IMR-90 (cell line): Measurements from ENCODE around the gene CCDC142. TPM values are rescaled to one million over a fixed set of nuclear protein-coding genes. Genes with fewer than 3 reads are reported as not detected.

Source experiments
- ATAC-seq: fragments of 200-7000 bp; cut with Tn5 transposase; 2 replicates; pipeline ENCODE4 v1.9.1; 2020; ENCODE audit warnings: low read depth, mild to moderate bottlenecking, moderate library complexity
- BruUV-seq: library from RNA; stranded (reverse); fragments of 400-500 nt; replicated peaks from 2 replicates; lab custom pipeline; 2021; lab: Mats Ljungman, UMichigan
- CTCF ChIA-PET: fragments of 300-600 bp; formaldehyde crosslinking; extraction: SDS; loops from one replicate; lab custom pipeline; 2021; ENCODE audit warnings: antibody characterized with exemption; lab: Yijun Ruan, JAX
- POLR2A ChIA-PET: fragments of 300-600 bp; sonication (Branson Sonifier 250); formaldehyde crosslinking; loops from one replicate; lab custom pipeline; 2022; ENCODE audit warnings: antibody characterized with exemption; ENCODE audit not compliant: unreplicated experiment; lab: Charles Lee
- DNase-seq: peaks from one replicate; pipeline ENCODE4 v3.0.0; 2013
- H2AFZ ChIP-seq: replicated peaks from 2 replicates; pipeline ENCODE3; 2013; ENCODE audit warnings: low read length, mild to moderate bottlenecking; ENCODE audit not compliant: poor library complexity
- H2AK5ac ChIP-seq: 2 replicates; pipeline ENCODE4 v1.6.1; 2013; ENCODE audit warnings: low read depth, low read length, inconsistent platforms
- H2AK9ac ChIP-seq: replicated peaks from 2 replicates; pipeline ENCODE3; 2013; ENCODE audit warnings: mild to moderate bottlenecking, low read depth, low read length, moderate library complexity; ENCODE audit not compliant: poor library complexity
- H2BK120ac ChIP-seq: 2 replicates; pipeline ENCODE4 v1.6.1; 2013; ENCODE audit warnings: low read depth, low read length, inconsistent platforms
- H2BK15ac ChIP-seq: 3 replicates; pipeline ENCODE4 v1.6.1; 2013; ENCODE audit warnings: low read depth, low read length, inconsistent platforms
- H2BK20ac ChIP-seq: 2 replicates; pipeline ENCODE4 v1.6.1; 2013; ENCODE audit warnings: low read depth, mild to moderate bottlenecking, inconsistent platforms, low read length, moderate library complexity
- H2BK5ac ChIP-seq: 2 replicates; pipeline ENCODE4 v1.6.1; 2013; ENCODE audit warnings: mild to moderate bottlenecking, low read depth, low read length, inconsistent platforms; ENCODE audit not compliant: poor library complexity, severe bottlenecking
- H3K14ac ChIP-seq: replicated peaks from 2 replicates; pipeline ENCODE4 v1.6.1; 2013; ENCODE audit warnings: low read depth, low read length, inconsistent platforms
- H3K18ac ChIP-seq: 2 replicates; pipeline ENCODE4 v1.6.1; 2013; ENCODE audit warnings: low read depth, low read length, control low read depth
- H3K23ac ChIP-seq: 2 replicates; pipeline ENCODE4 v1.6.1; 2013; ENCODE audit warnings: low read depth, low read length, inconsistent platforms
- H3K27ac ChIP-seq: 2 replicates; pipeline ENCODE4 v1.5.1; 2013; ENCODE audit warnings: mild to moderate bottlenecking, control low read depth, low read length; ENCODE audit not compliant: insufficient read depth
- H3K27me3 ChIP-seq: 2 replicates; pipeline ENCODE4 v1.6.1; 2013; ENCODE audit warnings: low read length; ENCODE audit not compliant: control insufficient read depth, insufficient read depth
- H3K36me3 ChIP-seq: 2 replicates; pipeline ENCODE4 v1.6.1; 2013; ENCODE audit warnings: low read length, mixed read lengths; ENCODE audit not compliant: control insufficient read depth, insufficient read depth
- H3K4ac ChIP-seq: 2 replicates; pipeline ENCODE4 v1.6.1; 2013; ENCODE audit warnings: low read depth, low read length, inconsistent platforms
- H3K4me1 ChIP-seq: 2 replicates; pipeline ENCODE4 v1.6.1; 2013; ENCODE audit warnings: low read length, mixed read lengths; ENCODE audit not compliant: control insufficient read depth, insufficient read depth
- H3K4me2 ChIP-seq: 2 replicates; pipeline ENCODE4 v1.6.1; 2013; ENCODE audit warnings: low read depth, mild to moderate bottlenecking, control low read depth, low read length, moderate library complexity
- H3K4me3 ChIP-seq: 2 replicates; pipeline ENCODE4 v1.5.1; 2013; ENCODE audit warnings: low read depth, mild to moderate bottlenecking, control low read depth, low read length, moderate library complexity; ENCODE audit not compliant: insufficient read depth
- H3K56ac ChIP-seq: 2 replicates; pipeline ENCODE4 v1.6.1; 2013; ENCODE audit warnings: low read length, inconsistent platforms; ENCODE audit not compliant: insufficient read depth; ENCODE audit errors: extremely low read depth
- H3K79me1 ChIP-seq, 2 experiments: 2 replicates each; pipeline ENCODE4 v1.6.1; 2013; ENCODE audit warnings: low read length in 2 of 2, inconsistent platforms in 1 of 2, low read depth in 1 of 2
- H3K9ac ChIP-seq: 2 replicates; pipeline ENCODE4 v1.6.1; 2013; ENCODE audit warnings: low read depth, low read length, control low read depth
- H3K9me1 ChIP-seq: 2 replicates; pipeline ENCODE4 v1.6.1; 2013; ENCODE audit warnings: low read length, inconsistent platforms; ENCODE audit not compliant: insufficient read depth
- H3K9me3 ChIP-seq: 2 replicates; pipeline ENCODE4 v1.6.1; 2013; ENCODE audit warnings: low read length; ENCODE audit not compliant: control insufficient read depth, insufficient read depth
- H4K20me1 ChIP-seq: 2 replicates; pipeline ENCODE4 v1.6.1; 2013; ENCODE audit warnings: low read length, inconsistent platforms; ENCODE audit not compliant: insufficient read depth
- H4K5ac ChIP-seq: 2 replicates; pipeline ENCODE4 v1.6.1; 2013; ENCODE audit warnings: mild to moderate bottlenecking, low read depth, low read length, control low read depth
- H4K8ac ChIP-seq, 2 experiments: 2 replicates each; pipeline ENCODE4 v1.6.1; 2013; ENCODE audit warnings: low read depth in 2 of 2, low read length in 2 of 2, control low read depth in 1 of 2, inconsistent platforms in 1 of 2
- H4K91ac ChIP-seq: 2 replicates; pipeline ENCODE4 v1.6.1; 2013; ENCODE audit warnings: low read depth, low read length, inconsistent platforms; ENCODE audit not compliant: insufficient read depth
- RAD21 ChIP-seq: IDR thresholded peaks from 2 replicates; pipeline ENCODE4 v1.6.1; 2012; ENCODE audit warnings: low read length, improper control_type of control experiment
- WGBS, 2 experiments: methylation state at CpG; one replicate each; pipeline versions ENCODE4 v1.1.5 to v1.1.7; 2013; ENCODE audit warnings: missing lambda C conversion rate in 2 of 2; ENCODE audit not compliant: insufficient read length in 1 of 2; ENCODE audit errors: extremely low coverage in 2 of 2; 5-methylcytosine and 5-hydroxymethylcytosine counted together
- dilution Hi-C: fragments of 300-500 bp; cut with HindIII; formaldehyde crosslinking; loops from one replicate; pipeline ENCODE4 v1.14.3; 2018; ENCODE audit warnings: low sequenced_read_pairs; ENCODE audit not compliant: unreplicated experiment
- in situ Hi-C: fragments of 300-500 bp; cut with MboI; formaldehyde crosslinking; loops from 3 replicates; pipeline ENCODE4 v1.14.3; 2019; ENCODE audit warnings: low sequenced_read_pairs, inconsistent platforms, mixed read lengths
- intact Hi-C: fragments of 100-400 bp; cut with micrococcal nuclease; formaldehyde crosslinking; loops from 2 replicates; pipeline ENCODE4 v1.10.0; 2022
- polyA plus RNA-seq, 3 experiments: library from polyadenylated mRNA; depleted of rRNA; stranded (reverse); fragments of >200 nt; gene quantifications; 2 replicates each; pipeline ENCODE4 v1.2.3, GENCODE V29; 2012; ENCODE audit warnings: low replicate concordance in 1 of 3
- total RNA-seq: library from RNA; depleted of rRNA; stranded (reverse); fragments of >200 nt; gene quantifications from 2 replicates; pipeline ENCODE4 v1.2.3, GENCODE V29; 2012

CCDC142 gene
- total and polyA plus RNA-seq, 2 of the 4 experiments (the other 2 are of a cell fraction) = 8.4 to 14.0 TPM

- ATAC-seq (no peak), DNase-seq (no peak)
- no peak overlapping the region for H2BK15ac ChIP-seq
- peaks cover 5% of the 10 kb centered on the region; the same call in 1 of the 2 replicates for H3K27me3 ChIP-seq
- H3K9me1 ChIP-seq = no peaks in the 10 kb centered on the region
- H3K9ac ChIP-seq = no peak overlapping the region
- no peak overlapping the region for H2AK5ac ChIP-seq
- POLR2A ChIA-PET = no interaction called here
- intact Hi-C loops (no loop called here), in situ Hi-C loops (no loop called here), dilution Hi-C loops (no loop called here)
- WGBS, 2 experiments = no CpG with 5 or more reads among the region's 2 CpGs
- H3K14ac ChIP-seq = no peak overlapping the region
- no TSS peak for BruUV-seq
- H4K20me1 ChIP-seq = no peaks in the 10 kb centered on the region
- no peak for TF ChIP-seq RAD21
- no peaks in the 10 kb centered on the region for H3K4me1 ChIP-seq
- H3K56ac ChIP-seq = no peak overlapping the region
- no peaks in the 10 kb centered on the region for H3K36me3 ChIP-seq
- H2BK20ac ChIP-seq = no peak overlapping the region
- H4K5ac ChIP-seq = no peak overlapping the region
- no peak overlapping the region for H3K4me3 ChIP-seq
- no peak overlapping the region for H4K91ac ChIP-seq
- H2BK120ac ChIP-seq = no peak overlapping the region
- H2AK9ac ChIP-seq = no peak overlapping the region
- H3K18ac ChIP-seq = no peak overlapping the region
- H3K9me3 ChIP-seq = no peaks in the 10 kb centered on the region
- H4K8ac ChIP-seq = no peak overlapping the region
- H3K27ac ChIP-seq = no peak overlapping the region
- no peak overlapping the region for H2AFZ ChIP-seq
- H3K23ac ChIP-seq = no peak overlapping the region
- no peaks in the 10 kb centered on the region for H3K79me1 ChIP-seq
- H2BK5ac ChIP-seq = no peak overlapping the region
- CTCF ChIA-PET = no interaction called here
- H3K4ac ChIP-seq = no peak overlapping the region
- H3K4me2 ChIP-seq = no peak overlapping the region
Observed at GRCh38 chr2:74448771-74449170, 34.0 kb downstream of the CCDC142 start.
